ENCODE measurements around the gene SORCS3. TPM values are rescaled to one million over a fixed set of nuclear protein-coding genes. Genes with fewer than 3 reads are reported as not detected.
"Not testable (repeated sequence)": the region's sequence is repeated elsewhere in the genome, so short reads cannot be mapped to it uniquely, and the experiment has no call there.

SORCS3 gene
- polyA plus RNA-seq, 10 donors: 0.07 to 0.66 (median 0.18) TPM; not detected in 2

DNA sequence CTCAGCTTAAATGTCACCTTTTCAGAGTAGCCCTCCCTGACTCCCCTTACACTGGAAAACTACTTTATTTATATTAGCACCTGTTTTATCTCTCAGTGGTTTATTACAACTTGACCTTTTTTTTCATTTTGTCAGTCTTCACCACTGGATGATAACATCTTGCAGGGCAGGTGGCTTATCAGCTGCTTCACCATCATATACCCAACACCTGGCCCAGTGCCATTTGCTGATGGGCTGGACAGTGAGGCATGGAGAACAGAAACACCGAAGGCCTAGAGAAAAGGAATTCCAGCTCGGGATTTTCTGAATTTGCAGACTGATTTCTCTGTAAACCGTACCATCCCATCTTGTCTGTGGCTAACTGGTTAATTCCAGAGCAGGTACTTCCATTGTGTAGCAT lies 48.5 kb downstream of the SORCS3 start:
- no peak for DNase-seq

DNA sequence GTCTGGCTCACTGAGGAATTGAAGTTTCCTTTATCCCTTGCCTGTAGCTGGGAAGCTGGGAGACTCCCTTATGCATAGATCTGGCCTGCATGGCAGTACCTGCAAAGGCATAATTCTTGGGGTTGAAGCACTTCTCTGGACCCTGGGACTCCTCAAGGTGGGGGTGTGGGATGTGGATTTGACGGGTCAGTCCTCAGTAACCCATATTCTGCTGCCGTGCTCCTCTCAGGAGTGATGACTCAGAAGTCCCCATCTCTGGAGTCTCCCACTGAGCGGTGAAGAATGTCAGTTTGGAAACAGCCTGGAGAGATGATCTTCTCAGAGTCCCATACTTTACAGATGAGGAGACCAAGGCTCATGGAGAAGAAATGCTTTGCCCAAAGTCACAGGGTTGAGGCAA lies 49.0 kb downstream of the SORCS3 start:
- DNase-seq: no peak

DNA sequence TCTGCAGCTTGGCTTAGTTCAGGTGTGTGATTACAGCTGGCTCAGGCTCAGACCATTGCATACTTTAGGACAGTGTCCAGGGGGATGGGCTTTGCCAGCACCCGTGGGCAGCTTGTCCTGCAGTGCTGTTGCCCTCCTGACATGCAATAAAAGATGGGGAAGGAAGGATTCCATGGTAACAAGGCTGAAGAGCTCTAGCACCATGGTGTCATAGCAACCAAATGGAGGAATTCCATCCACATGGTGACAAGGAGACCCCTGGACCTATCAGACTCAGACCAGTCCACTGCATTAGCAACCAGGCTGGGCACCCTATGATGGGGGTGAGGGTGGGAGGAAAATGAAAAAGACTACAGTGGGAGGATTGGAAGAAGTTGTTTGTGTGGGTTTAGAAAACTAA lies 49.9 kb downstream of the SORCS3 start:
- DNase-seq: no peak

DNA sequence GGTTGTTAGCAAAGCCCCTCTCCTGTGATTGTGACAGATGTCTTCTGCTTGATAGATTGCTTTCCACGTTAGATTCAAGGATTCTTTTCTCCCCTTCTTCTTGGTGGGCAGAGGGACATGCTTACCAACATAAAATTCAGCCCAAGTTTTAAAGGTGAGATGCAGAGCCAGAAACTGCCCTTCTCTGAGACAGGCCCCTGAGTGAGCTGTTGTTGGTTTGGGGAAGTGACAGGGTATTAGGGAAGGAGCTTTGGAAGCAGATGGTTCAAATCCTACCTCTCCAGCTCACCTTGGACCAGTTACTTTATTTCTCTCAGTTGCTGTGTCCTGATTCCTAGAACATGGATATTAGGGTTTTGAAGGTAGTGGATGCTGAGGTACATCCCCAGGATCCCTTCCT lies 53.0 kb downstream of the SORCS3 start:
- no peak for DNase-seq

DNA sequence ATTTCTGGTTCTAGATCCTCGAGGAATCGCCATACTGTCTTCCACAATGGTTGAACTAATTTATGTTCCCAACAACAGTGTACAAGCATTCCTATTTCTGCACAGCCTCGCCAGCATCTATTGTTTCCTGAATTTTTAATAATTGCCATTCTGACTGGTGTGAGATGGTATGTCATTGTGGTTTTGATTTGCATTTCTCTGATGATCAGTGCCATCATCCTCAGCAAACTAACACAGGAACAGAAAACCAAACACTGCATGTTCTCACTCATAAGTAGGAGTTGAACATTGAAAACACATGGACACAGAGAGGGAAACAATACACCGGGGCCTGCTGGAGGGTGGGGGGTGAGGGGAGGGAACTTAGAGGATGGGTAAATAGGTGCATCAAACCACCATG lies 62.2 kb downstream of the SORCS3 start:
- not testable (repeated sequence) for DNase-seq

DNA sequence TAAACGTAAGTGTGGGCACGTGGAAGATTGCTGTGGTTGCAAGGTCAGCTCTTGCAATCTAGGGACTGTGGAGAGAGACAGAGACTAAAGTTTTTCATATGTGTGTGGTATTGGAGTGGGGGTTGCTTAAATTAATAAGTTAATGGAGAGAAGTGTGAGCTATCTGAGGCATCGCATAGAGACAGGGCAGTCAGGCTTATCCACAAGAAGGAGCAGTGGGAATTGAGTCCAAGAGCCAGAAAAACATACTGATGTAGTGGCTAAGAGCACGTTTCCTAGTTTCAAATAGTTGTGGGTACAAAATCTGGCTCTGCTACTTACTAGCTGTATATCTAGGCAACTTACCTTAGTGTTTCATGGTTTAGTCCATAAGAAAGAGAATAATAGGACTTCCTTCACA lies 65.8 kb downstream of the SORCS3 start:
- DNase-seq: no peak

DNA sequence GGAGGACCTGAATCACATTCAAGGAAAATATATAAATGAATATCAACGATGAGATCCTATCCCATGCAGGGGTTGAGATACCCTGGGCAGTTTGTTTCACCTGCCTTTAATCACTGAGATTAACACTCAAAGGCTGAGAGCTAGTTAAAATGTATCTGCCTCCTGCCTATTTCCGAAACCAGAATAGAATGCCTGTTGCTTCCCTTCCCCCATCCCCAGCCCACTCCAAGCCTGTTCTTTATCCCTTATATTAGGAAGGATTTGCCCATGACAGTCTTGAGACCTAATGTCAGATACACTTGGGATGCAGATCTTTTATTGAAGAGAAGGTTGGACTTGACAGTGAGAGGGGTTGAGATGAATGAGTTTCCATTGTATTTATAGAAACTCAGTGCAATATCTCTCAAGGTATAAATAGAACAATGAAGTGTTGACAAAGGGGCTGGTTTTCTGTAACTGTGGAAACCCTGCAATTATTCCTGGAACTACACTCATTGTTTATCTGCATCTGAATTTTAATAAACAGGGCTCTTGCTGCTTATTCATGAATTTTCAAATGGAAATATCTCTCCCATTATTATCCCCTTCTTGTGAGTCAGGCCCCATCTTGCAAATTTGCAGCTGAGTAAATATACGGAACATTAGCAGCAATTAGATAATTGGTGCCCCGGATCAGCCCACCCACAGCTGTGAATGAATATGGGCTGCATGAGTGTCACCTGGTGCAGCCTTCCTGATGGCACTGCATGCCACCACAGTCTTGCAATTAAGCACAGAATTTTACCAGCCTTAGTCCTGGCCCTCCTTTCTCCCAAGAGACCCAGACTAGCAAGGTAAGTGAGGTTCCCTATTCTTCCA lies 66.7 kb downstream of the SORCS3 start:
- DNase-seq: peak in 1 of 3 donors; percentile 5

DNA sequence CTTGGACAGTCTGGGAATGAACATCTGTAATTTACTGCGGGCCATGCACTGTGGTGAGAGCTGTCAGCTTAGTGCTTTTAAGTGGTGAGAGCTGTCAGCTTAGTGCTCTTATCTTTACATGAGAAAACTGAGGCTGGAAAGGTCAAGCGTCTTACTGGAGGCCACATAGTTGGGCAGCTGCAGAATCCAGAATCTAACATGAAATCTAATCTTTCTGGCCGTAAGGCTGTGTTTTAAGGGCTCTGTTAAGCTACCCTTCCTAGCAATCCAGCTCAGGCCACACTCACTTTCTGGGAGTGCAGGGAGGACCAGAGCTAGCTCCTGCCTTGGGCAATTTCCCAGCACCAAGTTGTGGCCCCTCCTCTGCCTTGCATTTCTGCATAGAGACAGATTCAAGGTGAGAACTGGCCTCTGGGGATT lies 70.2 kb downstream of the SORCS3 start:
- no peak for DNase-seq

DNA sequence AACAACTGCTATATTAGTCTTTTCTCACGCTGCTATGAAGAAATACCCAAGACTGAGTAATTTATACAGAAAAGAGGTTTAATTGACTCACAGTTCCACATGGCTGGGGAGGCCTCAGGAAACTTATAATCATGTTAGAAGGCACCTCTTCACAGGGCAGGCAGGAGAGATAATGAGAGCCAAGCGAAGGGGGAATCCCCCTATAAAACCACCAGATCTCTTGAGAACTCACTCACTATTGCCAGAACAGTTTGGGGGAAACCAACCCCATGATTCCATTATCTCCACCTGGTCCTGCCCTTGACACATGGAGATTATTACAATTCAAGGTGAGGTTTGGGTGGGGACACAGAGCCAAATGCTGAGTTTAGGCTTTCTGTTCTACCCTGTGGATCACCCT lies 89.5 kb downstream of the SORCS3 start:
- not testable (repeated sequence) for DNase-seq

DNA sequence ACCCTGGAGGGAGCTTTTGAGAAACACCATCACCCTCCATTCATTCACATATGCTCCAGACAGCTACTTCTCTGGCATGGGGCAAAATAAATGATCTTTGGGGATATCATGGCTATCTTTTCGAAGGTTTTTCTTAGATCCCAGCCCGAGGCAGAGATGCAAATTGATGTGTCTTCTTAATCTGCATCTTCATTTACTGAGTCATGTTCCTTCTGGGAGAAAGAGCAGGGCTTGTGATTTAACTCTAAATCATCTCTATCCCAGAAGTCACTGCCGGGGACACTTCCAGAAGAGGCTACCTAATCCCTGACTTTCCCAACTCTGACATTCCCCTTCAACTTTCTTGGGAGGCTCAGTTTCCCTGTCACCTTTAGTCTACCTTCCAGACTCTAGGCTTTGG lies 90.1 kb downstream of the SORCS3 start:
- DNase-seq: no peak

DNA sequence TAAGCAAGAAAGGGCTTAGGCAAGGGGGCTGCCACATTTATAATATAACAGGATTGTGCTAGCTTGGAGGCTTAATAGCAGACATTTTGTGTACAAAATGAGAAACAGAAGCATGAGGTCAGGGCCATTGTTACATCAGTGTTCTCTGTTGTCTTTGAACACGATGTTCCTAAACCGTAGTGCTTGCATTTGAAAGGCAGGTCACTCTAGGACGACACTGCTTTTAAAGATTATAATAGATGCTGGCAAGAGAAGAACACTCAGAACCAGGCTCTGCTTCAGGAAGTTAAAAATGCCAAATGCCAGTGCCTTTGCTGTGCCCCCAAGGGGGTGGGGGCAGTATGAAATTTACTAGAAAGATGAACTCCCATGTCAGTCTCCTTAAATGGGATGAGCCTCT lies 91.1 kb downstream of the SORCS3 start:
- no peak for DNase-seq

DNA sequence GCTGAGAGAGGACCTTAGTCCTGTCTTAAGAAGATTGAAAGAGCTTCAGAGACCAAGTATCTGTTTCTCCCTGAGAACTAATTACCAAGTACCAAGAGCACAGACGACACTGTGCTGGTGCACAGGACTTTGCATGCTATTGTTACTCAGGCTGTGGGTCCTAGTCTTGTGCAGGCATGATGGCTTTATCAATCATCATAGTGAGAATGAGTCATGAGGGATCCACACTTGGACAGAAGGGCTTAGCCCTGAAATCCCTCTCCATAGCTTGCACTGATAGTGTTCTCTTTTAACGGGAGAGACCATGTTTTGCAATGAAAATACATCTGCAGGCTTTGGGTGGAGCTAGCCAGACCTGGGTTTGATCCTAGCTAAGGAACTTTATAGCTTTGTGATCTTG lies 93.3 kb downstream of the SORCS3 start:
- DNase-seq: no peak

DNA sequence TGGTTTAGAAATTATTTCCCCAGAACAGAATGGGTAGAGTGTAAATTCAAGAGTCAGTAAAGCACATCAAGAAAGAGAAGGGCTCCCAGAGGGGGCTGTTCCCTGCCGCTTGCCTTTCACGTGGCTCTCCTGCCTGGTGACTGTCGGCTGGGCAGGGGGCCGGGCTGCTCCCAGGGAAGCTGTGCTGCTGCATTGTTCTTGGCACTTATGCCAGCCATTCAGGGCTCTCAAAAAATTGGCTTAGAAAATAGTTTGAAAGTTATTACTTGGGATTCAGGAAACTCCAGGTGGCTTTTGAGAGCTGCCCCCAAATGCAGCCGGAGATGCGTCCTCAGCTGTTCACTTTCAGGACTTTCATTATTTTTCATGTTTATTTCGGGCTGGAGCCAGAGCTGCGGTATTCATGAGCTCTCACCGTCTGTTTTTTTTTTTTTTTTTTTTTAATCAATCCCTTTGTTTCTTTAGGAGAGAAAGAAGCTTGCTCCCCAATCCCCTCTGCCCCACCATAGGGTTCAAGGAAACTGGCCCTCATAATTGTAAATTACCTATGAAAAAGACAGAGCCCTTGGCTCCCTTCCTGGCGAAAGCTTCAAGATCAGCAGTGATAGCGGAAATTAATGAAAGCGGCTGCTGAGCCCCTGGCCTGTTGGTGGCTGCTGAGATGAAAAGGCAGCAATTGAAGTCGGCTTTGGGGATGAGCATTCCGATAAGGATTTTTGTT lies 94.1 kb downstream of the SORCS3 start:
- no peak for DNase-seq

DNA sequence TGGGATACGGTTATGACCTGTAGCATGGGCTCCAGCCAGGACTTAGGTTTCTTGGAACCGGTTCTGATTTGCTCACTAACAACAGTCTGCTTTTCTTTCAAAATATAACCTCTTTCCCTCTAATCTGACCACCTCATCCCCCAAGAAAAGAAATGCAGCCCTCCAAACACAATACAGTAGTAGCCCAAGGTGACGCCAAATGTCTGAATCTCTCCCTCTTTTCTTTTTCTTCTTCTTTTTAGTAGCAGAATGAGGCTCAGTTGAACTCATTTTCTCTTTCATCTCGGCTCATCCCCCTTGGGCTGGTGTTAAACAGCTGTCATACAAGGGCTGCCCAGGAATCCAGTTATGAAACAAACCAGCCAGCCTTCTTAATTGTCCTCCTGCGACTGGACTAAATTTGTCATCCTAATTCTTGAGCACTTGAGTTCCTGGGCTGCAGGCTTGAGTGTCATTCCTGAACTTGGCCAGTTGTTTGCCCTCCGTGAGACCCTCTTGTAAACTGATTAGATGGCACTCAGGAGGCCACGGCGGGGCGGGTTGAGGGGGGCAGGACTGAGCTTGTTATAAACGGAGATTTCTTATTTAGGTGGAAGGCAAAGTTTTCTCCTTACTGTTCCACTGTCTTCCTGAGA lies 94.8 kb downstream of the SORCS3 start:
- DNase-seq: no peak

DNA sequence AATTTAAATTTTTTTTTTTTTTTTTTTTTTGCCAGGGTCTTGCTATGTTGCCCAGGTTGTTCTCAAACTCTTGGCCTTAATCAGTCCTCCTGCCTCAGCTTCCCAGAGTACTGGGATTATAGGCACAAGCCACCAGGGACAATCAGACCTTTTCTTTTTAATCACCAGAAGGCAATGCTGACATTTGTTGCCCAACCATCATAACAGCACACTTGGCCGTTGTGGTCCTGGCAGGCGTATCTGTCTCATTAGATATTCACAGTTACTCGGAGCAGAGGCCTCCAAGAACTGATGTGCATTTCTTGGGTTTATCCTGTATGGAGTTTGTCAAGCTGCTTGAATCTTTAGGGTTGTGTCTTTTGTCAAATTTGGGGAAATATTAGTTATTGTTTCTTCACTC lies 100.0 kb downstream of the SORCS3 start:
- DNase-seq: no peak

DNA sequence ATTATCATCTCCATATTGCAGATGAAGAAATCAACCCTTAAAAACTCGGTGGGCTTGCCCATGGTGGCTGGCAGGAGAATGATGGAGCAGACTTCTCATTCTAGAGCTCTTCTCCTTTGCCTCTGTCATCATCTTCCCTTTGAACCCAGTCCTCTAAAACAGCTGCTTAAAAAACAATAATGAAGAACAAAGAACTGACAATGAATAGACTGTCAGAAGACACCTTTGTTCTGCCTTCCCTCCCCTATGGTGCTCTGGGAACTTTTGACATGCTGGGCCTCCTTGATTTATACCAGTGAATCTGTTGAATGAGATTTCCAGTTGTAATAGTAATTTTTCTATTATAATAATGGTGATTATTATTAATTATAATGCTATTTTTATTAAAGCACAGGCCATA lies 103.0 kb downstream of the SORCS3 start:
- no peak for DNase-seq

DNA sequence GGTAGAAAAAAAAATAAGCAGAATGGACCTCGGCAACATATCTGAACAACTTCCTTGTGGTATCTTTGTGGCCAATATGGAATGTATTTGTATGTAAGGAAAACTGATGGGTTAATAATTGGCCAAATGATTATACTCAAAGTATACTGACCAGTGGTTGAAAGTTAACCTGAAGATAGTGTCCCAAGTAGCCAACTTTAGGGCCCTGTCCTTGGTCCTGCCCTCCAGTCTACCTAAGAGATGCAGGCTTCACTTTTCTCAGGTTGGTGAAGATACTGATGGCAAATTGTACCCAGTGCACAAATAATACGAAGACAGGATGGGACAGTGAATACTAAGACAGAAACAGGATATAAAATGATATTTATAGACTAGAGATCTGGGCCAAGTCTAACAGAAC lies 109.2 kb downstream of the SORCS3 start:
- DNase-seq: no peak

DNA sequence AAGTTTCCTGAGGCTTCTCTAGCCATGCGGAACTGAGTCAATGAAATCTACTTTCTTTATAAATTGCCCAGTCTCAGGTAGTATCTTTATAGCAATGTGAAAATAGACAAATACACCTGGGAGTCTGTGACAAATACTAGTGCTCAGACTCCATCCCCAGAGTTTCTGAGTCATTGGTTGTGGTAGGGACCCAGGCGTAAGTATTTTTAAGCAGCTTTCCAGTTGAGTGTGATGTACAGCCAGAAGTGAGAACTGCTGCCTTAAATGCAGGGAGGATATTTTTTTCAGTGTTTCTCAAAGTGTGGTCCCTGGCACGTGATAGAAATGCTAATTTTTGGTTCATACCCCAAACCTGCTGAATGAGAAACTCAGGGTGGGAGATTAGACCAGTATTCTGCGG lies 121.7 kb downstream of the SORCS3 start:
- DNase-seq: no peak

DNA sequence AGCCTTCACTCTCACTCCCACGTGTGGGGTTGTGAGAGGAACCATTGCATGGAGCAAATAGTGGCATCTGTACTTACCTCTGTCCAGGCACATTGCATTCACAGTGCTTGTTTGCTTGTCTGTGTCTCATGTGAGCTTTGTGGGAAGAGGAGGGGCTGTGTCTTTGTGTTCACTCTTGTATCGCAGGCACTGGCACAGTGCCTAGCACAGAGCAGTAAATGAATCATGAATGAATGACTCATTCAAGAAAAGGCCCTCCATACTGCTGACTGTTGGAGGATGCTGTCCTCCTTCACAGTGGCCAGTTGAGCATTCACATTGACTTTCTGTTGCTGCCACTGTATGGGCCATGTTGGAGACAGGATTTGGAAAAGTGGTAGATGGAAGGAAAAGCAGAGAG lies 125.3 kb downstream of the SORCS3 start:
- no peak for DNase-seq

DNA sequence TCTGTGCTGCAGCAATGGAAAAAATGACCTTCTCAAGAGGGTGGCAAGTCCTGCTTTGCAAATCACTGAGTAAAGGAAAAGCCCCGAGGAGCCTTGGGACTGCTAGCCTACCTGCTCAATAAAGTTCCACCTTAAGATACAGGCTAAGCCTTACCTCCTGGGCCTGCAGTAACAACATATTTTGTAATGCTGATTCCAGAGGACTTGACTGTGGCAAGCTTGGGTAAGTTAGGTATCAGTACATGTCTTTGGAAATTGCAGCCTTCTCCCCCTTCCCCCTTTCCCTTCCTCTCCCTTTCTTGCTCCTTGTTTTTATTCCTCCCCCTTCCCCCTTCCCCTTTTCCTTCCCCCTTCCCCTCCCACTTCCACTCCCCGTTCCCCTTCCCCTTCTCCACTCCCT lies 126.2 kb downstream of the SORCS3 start:
- DNase-seq: no peak

DNA sequence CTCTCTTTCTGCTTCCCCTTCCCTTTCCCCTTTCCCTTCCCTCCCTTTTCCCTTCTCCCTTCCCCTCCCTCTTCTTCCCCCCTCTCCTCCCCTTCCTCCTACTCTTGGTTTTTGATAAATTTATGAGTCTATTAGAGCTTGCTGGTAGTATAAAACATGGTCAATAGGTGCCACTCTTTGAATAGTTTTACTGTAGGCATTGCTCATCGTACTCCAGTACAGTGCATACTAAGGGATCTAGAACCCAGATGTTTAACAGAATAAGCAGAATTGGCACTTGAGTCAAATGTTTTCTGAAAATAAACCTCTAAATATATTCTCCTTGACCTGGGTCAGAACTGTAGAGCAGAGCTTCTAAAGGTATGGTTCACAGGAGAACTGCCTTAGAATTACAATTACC lies 126.7 kb downstream of the SORCS3 start:
- DNase-seq: no peak

DNA sequence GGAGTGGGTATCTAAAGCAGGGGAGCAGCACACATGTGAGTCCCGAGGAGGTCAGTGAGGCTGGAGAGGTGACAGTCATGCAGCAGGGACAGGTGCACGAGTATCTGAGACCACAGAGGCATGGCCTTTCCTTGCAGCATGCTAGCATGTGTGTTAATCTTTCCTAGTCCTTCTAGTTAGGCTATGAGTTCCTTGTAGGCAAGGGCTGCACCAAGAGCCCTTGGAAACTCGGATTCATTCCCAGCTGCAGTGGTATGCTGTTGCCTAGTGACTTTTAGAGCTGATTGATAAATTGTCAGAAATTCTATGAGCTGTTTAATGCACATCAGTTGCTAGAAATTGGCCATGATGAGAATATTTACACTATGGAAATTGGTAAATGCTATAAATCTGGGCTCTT lies 132.0 kb downstream of the SORCS3 start:
- no peak for DNase-seq

DNA sequence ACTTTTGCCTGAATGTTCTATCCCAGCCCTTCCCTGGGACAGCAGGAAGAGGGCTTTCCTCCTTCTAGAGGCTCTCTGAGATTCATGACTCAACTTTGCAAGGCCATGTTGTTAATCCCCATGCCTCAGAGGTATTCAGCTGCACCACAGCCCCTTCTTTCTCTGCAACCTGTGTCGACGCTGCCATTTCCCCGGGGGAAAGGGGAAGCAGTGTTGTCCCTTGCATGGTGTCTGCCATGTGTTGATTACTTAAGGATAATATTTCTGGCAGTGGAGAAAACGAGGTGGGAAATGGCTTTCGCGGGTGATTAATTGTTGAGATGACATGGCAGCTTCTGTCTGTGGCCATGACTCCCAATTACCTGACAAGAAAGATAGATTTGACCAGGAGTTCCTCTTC lies 133.1 kb downstream of the SORCS3 start:
- no peak for DNase-seq
